Naive thymus-derived CD4-positive, alpha-beta T cell (primary cell): ENCODE results near the gene CTSF. TPM values are rescaled to one million over a fixed set of nuclear protein-coding genes. Genes with fewer than 3 reads are reported as not detected.

Source experiments
- ATAC-seq: fragments of 150-1000 bp; cut with Tn5 transposase; 2 replicates; pipeline ENCODE4 v1.10.0; 2021; ENCODE audit warnings: mild to moderate bottlenecking, moderate library complexity
- CTCF ChIA-PET: fragments of 350-600 bp; sonication (Branson Sonifier 250); formaldehyde crosslinking; loops from one replicate; lab custom pipeline; 2021; ENCODE audit warnings: antibody characterized with exemption; lab: Charles Lee
- POLR2A ChIA-PET: fragments of 350-600 bp; sonication (Branson Sonifier 250); formaldehyde crosslinking; loops from one replicate; lab custom pipeline; 2021; ENCODE audit warnings: antibody characterized with exemption, inconsistent platforms; lab: Charles Lee
- DNase-seq, 9 donors: peaks; one replicate each; pipeline versions ENCODE4 v3.0.0 to v3.0.0-alpha.2; 2020 to 2022; ENCODE audit warnings: mixed read lengths in 1 of 9
- H3K27ac ChIP-seq: one replicate; pipeline ENCODE4 v1.7.0; 2013; ENCODE audit warnings: mild to moderate bottlenecking, low read depth, low read length, moderate library complexity
- H3K27me3 ChIP-seq, 2 donors: one replicate each; pipeline ENCODE4 v1.7.0; 2013; ENCODE audit warnings: low read length in 2 of 2, mild to moderate bottlenecking in 2 of 2, moderate library complexity in 2 of 2; ENCODE audit not compliant: control insufficient read depth in 2 of 2, insufficient read depth in 2 of 2
- H3K36me3 ChIP-seq, 3 experiments: 1 replicate in 2 of 3; 2 replicates in 1 of 3; pipeline ENCODE4 v1.7.0; 2013; ENCODE audit warnings: low read length in 3 of 3, mild to moderate bottlenecking in 3 of 3, moderate library complexity in 1 of 3; ENCODE audit not compliant: insufficient read depth in 3 of 3, control insufficient read depth in 2 of 3
- H3K4me1 ChIP-seq, 2 donors: one replicate each; pipeline ENCODE4 v1.7.0; 2013; ENCODE audit warnings: low read length in 2 of 2, mild to moderate bottlenecking in 2 of 2, moderate library complexity in 1 of 2; ENCODE audit not compliant: control insufficient read depth in 2 of 2, insufficient read depth in 2 of 2
- H3K4me3 ChIP-seq: 2 replicates; pipeline ENCODE4 v1.7.0; 2013; ENCODE audit warnings: mild to moderate bottlenecking, low read length
- H3K9me3 ChIP-seq, 3 experiments: 1 replicate in 2 of 3; 2 replicates in 1 of 3; pipeline ENCODE4 v1.7.0; 2013; ENCODE audit warnings: low read length in 3 of 3; ENCODE audit not compliant: control insufficient read depth in 2 of 3
- H3K27ac Mint-ChIP-seq, 9 donors: one replicate each; pipeline ENCODE4 v1.8.0; 2020 to 2022; ENCODE audit warnings: mixed read lengths in 9 of 9, mild to moderate bottlenecking in 8 of 9, moderate library complexity in 5 of 9, inconsistent platforms in 2 of 9
- H3K27me3 Mint-ChIP-seq, 5 donors: one replicate each; pipeline ENCODE4 v1.8.0; 2021 to 2022; ENCODE audit warnings: mixed read lengths in 5 of 5, mild to moderate bottlenecking in 1 of 5
- H3K36me3 Mint-ChIP-seq, 5 donors: one replicate each; pipeline ENCODE4 v1.8.0; 2020 to 2022; ENCODE audit warnings: mixed read lengths in 5 of 5, mild to moderate bottlenecking in 3 of 5, inconsistent platforms in 1 of 5
- H3K4me1 Mint-ChIP-seq, 7 donors: one replicate each; pipeline ENCODE4 v1.8.0; 2020 to 2022; ENCODE audit warnings: mixed read lengths in 7 of 7, mild to moderate bottlenecking in 3 of 7, inconsistent platforms in 1 of 7
- H3K4me3 Mint-ChIP-seq, 10 donors: one replicate each; pipeline ENCODE4 v1.8.0; 2020 to 2022; ENCODE audit warnings: mild to moderate bottlenecking in 10 of 10, mixed read lengths in 10 of 10, moderate library complexity in 6 of 10, inconsistent platforms in 2 of 10
- H3K9me3 Mint-ChIP-seq, 11 donors: one replicate each; pipeline ENCODE4 v1.8.0; 2020 to 2022; ENCODE audit warnings: mixed read lengths in 11 of 11, mild to moderate bottlenecking in 4 of 11, inconsistent platforms in 1 of 11, moderate library complexity in 1 of 11
- intact Hi-C, 2 donors: fragments of 100-400 bp; cut with micrococcal nuclease; formaldehyde crosslinking; loops; one replicate each; pipeline ENCODE4 v1.15.1; 2023
- polyA plus RNA-seq, 2 donors: library from polyadenylated mRNA; unstranded; fragments of 300-500 nt; fragmentation: Illumina TruSeq; gene quantifications; one replicate each; pipeline ENCODE4 v1.2.3, GENCODE V29; 2021
- total RNA-seq, 6 experiments: library from RNA in 5 of 6; stranded (reverse) in 5 of 6; gene quantifications; 1 replicate in 5 of 6; 2 replicates in 1 of 6; pipeline ENCODE4 v1.2.3 and lab custom pipeline; 2021 to 2026

Gene CTSF
- total and polyA plus RNA-seq, 7 experiments from 2014 or later = 2.3 to 49.7 (median 27.3) TPM

- H3K9me3 ChIP-seq = no peaks in the 10 kb centered on the region
- H3K27ac ChIP-seq = no peak overlapping the region
- ChIA-PET POLR2A (no interaction called here), CTCF (no interaction called here)
- H3K4me1 ChIP-seq = peaks cover 6 to 8% of the 10 kb centered on the region in 2 donors
- H3K27me3 ChIP-seq = no peaks in the 10 kb centered on the region
- Mint-ChIP-seq H3K4me3 (no peak overlapping the region), H3K27ac (no peak overlapping the region), H3K27me3 (peaks cover 0 to 16% (median 0%) of the 10 kb centered on the region in 5 donors), H3K9me3 (no peaks in the 10 kb centered on the region), H3K36me3 (no peaks in the 10 kb centered on the region), H3K4me1 (peaks cover 3 to 14% (median 6%) of the 10 kb centered on the region in 7 donors)
- no peak overlapping the region for H3K4me3 ChIP-seq
- DNase-seq (no peak), ATAC-seq (no peak)
- H3K36me3 ChIP-seq = peaks cover 0 to 6% (median 0%) of the 10 kb centered on the region in 3 experiments
- intact Hi-C loops = loop anchor here in 1 of 2 donors (5.0 kb wide), 1 partner anchor 193 kb away; a partner anchor contains a TSS
Measured at GRCh38 chr11:66549696-66550095, 18.7 kb downstream of the CTSF start.

GRCh38 chr11:66548774-66549630, 19.4 kb downstream of the CTSF start:
- intact Hi-C loops = loop anchor here in 1 of 2 donors (5.0 kb wide), 1 partner anchor 193 kb away; a partner anchor contains a TSS
- Histone ChIP-seq H3K27me3 (no peaks in the 10 kb centered on the region), H3K36me3 (peaks cover 0 to 6% (median 0%) of the 10 kb centered on the region in 3 experiments), H3K27ac (no peak overlapping the region), H3K4me1 (peaks cover 12 to 13% of the 10 kb centered on the region in 2 donors), H3K4me3 (no peak overlapping the region), H3K9me3 (no peaks in the 10 kb centered on the region)
- H3K9me3 Mint-ChIP-seq = peaks cover 0 to 1% (median 0%) of the 10 kb centered on the region in 11 donors
- ChIA-PET CTCF (no interaction called here), POLR2A (interaction anchor here (0.6 to 1.0 kb wide), 2 partner anchors 19 to 192 kb away, joined by 3 read pairs; partner anchors contain the start of gene CTSF)
- H3K4me3 Mint-ChIP-seq = peak overlapping the region in 5 of 10 donors; percentile 26 to 76 (median 44)
- peak overlapping the region in 2 of 9 donors; percentile 21 to 25 for H3K27ac Mint-ChIP-seq
- H3K36me3 Mint-ChIP-seq = no peaks in the 10 kb centered on the region
- ATAC-seq (no peak), DNase-seq (no peak)
- peaks cover 0 to 16% (median 0%) of the 10 kb centered on the region in 5 donors for H3K27me3 Mint-ChIP-seq
- H3K4me1 Mint-ChIP-seq = peaks cover 8 to 21% (median 12%) of the 10 kb centered on the region in 7 donors

GRCh38 chr11:66548041-66548440, 20.4 kb downstream of the CTSF start:
- Mint-ChIP-seq H3K27ac (no peak overlapping the region), H3K9me3 (peaks cover 0 to 1% (median 0%) of the 10 kb centered on the region in 11 donors), H3K4me3 (peak overlapping the region in 5 of 10 donors; percentile 4 to 76 (median 21))

GRCh38 chr11:66547662-66548009, 20.8 kb downstream of the CTSF start:
- peaks cover 19 to 21% of the 10 kb centered on the region in 2 donors for H3K4me1 ChIP-seq
- H3K27ac Mint-ChIP-seq = no peak overlapping the region
- H3K4me3 ChIP-seq = no peak overlapping the region
- no peak overlapping the region for H3K27ac ChIP-seq
- peaks cover 10 to 34% (median 24%) of the 10 kb centered on the region in 7 donors for H3K4me1 Mint-ChIP-seq
- peak overlapping the region in 3 of 10 donors; percentile 17 to 84 (median 51) for H3K4me3 Mint-ChIP-seq
- peaks cover 0 to 1% (median 0%) of the 10 kb centered on the region in 11 donors for H3K9me3 Mint-ChIP-seq
- H3K27me3 ChIP-seq = no peaks in the 10 kb centered on the region
- peaks cover 0 to 9% (median 4%) of the 10 kb centered on the region in 3 experiments for H3K36me3 ChIP-seq
- ChIA-PET POLR2A (interaction anchor here (0.6 to 2.3 kb wide), 2 partner anchors 62 to 69 kb away, joined by 3 to 11 read pairs; partner anchors contain the start of gene RBM14), CTCF (interaction anchor here (0.5 kb wide), 1 partner anchor 91 kb away, joined by 3 read pairs; no protein-coding TSS in a partner anchor)
- no peaks in the 10 kb centered on the region for H3K9me3 ChIP-seq
- H3K27me3 Mint-ChIP-seq = peaks cover 0 to 16% (median 0%) of the 10 kb centered on the region in 5 donors
- intact Hi-C loops = loop anchor here (2.0 to 5.0 kb wide), 5 partner anchors 21 to 197 kb away; partner anchors contain the start of genes BBS1 (in 1 of the 2), CTSF (in 1 of the 2) and RBM14 (in 1 of the 2)
- ATAC-seq (no peak), DNase-seq (no peak)
- H3K36me3 Mint-ChIP-seq = peaks cover 0 to under 1% (median 0%) of the 10 kb centered on the region in 5 donors

More at GRCh38 chr11:66548041-66548440, 20.4 kb downstream of the CTSF start:
- intact Hi-C loops = loop anchor here in 1 of 2 donors (5.0 kb wide), 1 partner anchor 194 kb away; a partner anchor contains a TSS
- Mint-ChIP-seq H3K27me3 (peaks cover 0 to 16% (median 0%) of the 10 kb centered on the region in 5 donors), H3K36me3 (no peaks in the 10 kb centered on the region), H3K4me1 (peaks cover 10 to 30% (median 21%) of the 10 kb centered on the region in 7 donors)
- POLR2A ChIA-PET = interaction anchor here (0.6 to 1.0 kb wide), 2 partner anchors 20 to 61 kb away, joined by 3 read pairs; partner anchors contain the start of gene CTSF
- Histone ChIP-seq H3K27ac (no peak overlapping the region), H3K4me1 (peaks cover 19 to 21% of the 10 kb centered on the region in 2 donors), H3K36me3 (peaks cover 0 to 6% (median 0%) of the 10 kb centered on the region in 3 experiments), H3K9me3 (no peaks in the 10 kb centered on the region), H3K27me3 (no peaks in the 10 kb centered on the region), H3K4me3 (no peak overlapping the region)
- ATAC-seq (no peak), DNase-seq (no peak)
- CTCF ChIA-PET = no interaction called here

GRCh38 chr11:66546966-66547661, 21.3 kb downstream of the CTSF start:
- CTCF ChIA-PET = interaction anchor here (0.5 to 0.6 kb wide), 2 partner anchors 92 to 134 kb away, joined by 3 read pairs; no protein-coding TSS in a partner anchor
- Mint-ChIP-seq H3K27ac (peak overlapping the region in 2 of 9 donors; percentile 9 to 86), H3K4me3 (peak overlapping the region; percentile 79 to 90 (median 86)), H3K27me3 (peaks cover 0 to 16% (median 0%) of the 10 kb centered on the region in 5 donors), H3K36me3 (peaks cover 0 to 6% (median 3%) of the 10 kb centered on the region in 5 donors), H3K9me3 (peaks cover 0 to 1% (median 0%) of the 10 kb centered on the region in 11 donors), H3K4me1 (peaks cover 13 to 39% (median 29%) of the 10 kb centered on the region in 7 donors)
- H3K27me3 ChIP-seq = no peaks in the 10 kb centered on the region
- no peaks in the 10 kb centered on the region for H3K9me3 ChIP-seq
- POLR2A ChIA-PET = interaction anchor here (0.5 to 2.8 kb wide), 4 partner anchors 18 to 400 kb away, joined by 3 to 11 read pairs (median 7); partner anchors contain the start of genes RBM14 and RBM4B
- H3K27ac ChIP-seq = no peak overlapping the region
- intact Hi-C loops = loop anchor here (1.0 to 5.0 kb wide), 11 partner anchors 22 to 198 kb away; partner anchors contain the start of genes BBS1 (in 2 of the 2), DPP3 (in 2 of the 2), RBM14 (in 2 of the 2) and RBM4B (in 2 of the 2)
- H3K36me3 ChIP-seq = peaks cover 0 to 14% (median 9%) of the 10 kb centered on the region in 3 experiments
- ATAC-seq (no peak), DNase-seq (no peak)
- H3K4me1 ChIP-seq = peaks cover 19 to 21% of the 10 kb centered on the region in 2 donors
- no peak overlapping the region for H3K4me3 ChIP-seq
